ENCODE data around the gene CD300LF.
A peak's percentile ranks its signal among the peaks of the same experiment; 100 is the strongest.

Gene CD300LF

GRCh38 chr17:74723891-74724290, 11.2 kb upstream of the CD300LF start:
- peaks cover 30% of the 10 kb centered on the region for H3K4me1 ChIP-seq (ENCODE audit: low read depth, poor library complexity, severe bottlenecking)
- H4K20me1 ChIP-seq (ENCODE audit: insufficient read depth) = no peaks in the 10 kb centered on the region
- H3K4me3 ChIP-seq (IDR thresholded peaks at IDR 0.05; ENCODE audit: insufficient read depth, low read depth, low read length) = no peak overlapping the region
- H3K36me3 ChIP-seq (ENCODE audit: insufficient read depth) = no peaks in the 10 kb centered on the region
- peak overlapping the region; percentile 31; the same call in 1 of the 2 replicates for H3K4me2 ChIP-seq
- peak overlapping the region; percentile 27; the same call in 1 of the 2 replicates for H3K27ac ChIP-seq
- no peak for TF ChIP-seq CTCF (conservative IDR thresholded peaks at IDR 0.05; ENCODE audit: low read depth, low read length)
- H3K79me2 ChIP-seq (ENCODE audit: insufficient read depth, low read depth) = no peaks in the 10 kb centered on the region
- H2AFZ ChIP-seq (ENCODE audit: low read depth) = no peak overlapping the region
- H3K9ac ChIP-seq = no peak overlapping the region; the same call in 1 of the 2 replicates
- H3K27me3 ChIP-seq (ENCODE audit: insufficient read depth, low read depth) = no peaks in the 10 kb centered on the region

- peak overlapping the region; percentile 31; the same call in 1 of the 2 replicates for H3K4me2 ChIP-seq
- H4K20me1 ChIP-seq (ENCODE audit: insufficient read depth) = no peaks in the 10 kb centered on the region
- H3K36me3 ChIP-seq (ENCODE audit: insufficient read depth) = no peaks in the 10 kb centered on the region
- no peak overlapping the region for H2AFZ ChIP-seq (ENCODE audit: low read depth)
- peaks cover 30% of the 10 kb centered on the region for H3K4me1 ChIP-seq (ENCODE audit: low read depth, poor library complexity, severe bottlenecking)
- no peaks in the 10 kb centered on the region for H3K79me2 ChIP-seq (ENCODE audit: insufficient read depth, low read depth)
- peak overlapping the region; percentile 27; the same call in 1 of the 2 replicates for H3K27ac ChIP-seq
- no peaks in the 10 kb centered on the region for H3K27me3 ChIP-seq (ENCODE audit: insufficient read depth, low read depth)
- H3K4me3 ChIP-seq (IDR thresholded peaks at IDR 0.05; ENCODE audit: insufficient read depth, low read depth, low read length) = no peak overlapping the region
- TF ChIP-seq CTCF (conservative IDR thresholded peaks at IDR 0.05; ENCODE audit: low read depth, low read length) = no peak
- no peak overlapping the region for H3K9ac ChIP-seq
Measured at GRCh38 chr17:74722782-74723181, 10.1 kb upstream of the CD300LF start.

GRCh38 chr17:74720506-74720905, 7.8 kb upstream of the CD300LF start:
- H3K36me3 ChIP-seq (ENCODE audit: insufficient read depth) = no peaks in the 10 kb centered on the region
- no peak overlapping the region for H3K9ac ChIP-seq
- no peaks in the 10 kb centered on the region for H4K20me1 ChIP-seq (ENCODE audit: insufficient read depth)
- no peak overlapping the region for H3K27ac ChIP-seq
- H3K4me1 ChIP-seq (ENCODE audit: low read depth, poor library complexity, severe bottlenecking) = peaks cover 34% of the 10 kb centered on the region
- no peak overlapping the region for H3K4me2 ChIP-seq
- no peak overlapping the region for H3K4me3 ChIP-seq (IDR thresholded peaks at IDR 0.05; ENCODE audit: insufficient read depth, low read depth, low read length)
- TF ChIP-seq CTCF (conservative IDR thresholded peaks at IDR 0.05; ENCODE audit: low read depth, low read length) = no peak
- H3K79me2 ChIP-seq (ENCODE audit: insufficient read depth, low read depth) = no peaks in the 10 kb centered on the region
- H3K27me3 ChIP-seq (ENCODE audit: insufficient read depth, low read depth) = no peaks in the 10 kb centered on the region
- H2AFZ ChIP-seq (ENCODE audit: low read depth) = no peak overlapping the region

GRCh38 chr17:74715144-74715543, 2.4 kb upstream of the CD300LF start:
- Histone ChIP-seq H3K27ac (no peak overlapping the region), H2AFZ (ENCODE audit: low read depth) (0 out of 2 replicates have a peak overlapping the region, but pooled peaks have one; percentile 20), H3K36me3 (ENCODE audit: insufficient read depth) (no peaks in the 10 kb centered on the region), H4K20me1 (ENCODE audit: insufficient read depth) (no peaks in the 10 kb centered on the region), H3K4me1 (ENCODE audit: low read depth, poor library complexity, severe bottlenecking) (peaks cover 18% of the 10 kb centered on the region), H3K79me2 (ENCODE audit: insufficient read depth, low read depth) (no peaks in the 10 kb centered on the region), H3K9ac (no peak overlapping the region; the same call in 1 of the 2 replicates), H3K4me3 (IDR thresholded peaks at IDR 0.05; ENCODE audit: insufficient read depth, low read depth, low read length) (no peak overlapping the region), H3K27me3 (ENCODE audit: insufficient read depth, low read depth) (no peaks in the 10 kb centered on the region; the same call in 1 of the 2 replicates), H3K4me2 (peak overlapping the region; percentile 46)
- no peak for TF ChIP-seq CTCF (conservative IDR thresholded peaks at IDR 0.05; ENCODE audit: low read depth, low read length)
